ENCODE results near the gene RAPGEF1.

GRCh38 chr9:131737426-131737825 is 2.5 kb downstream of the RAPGEF1 start:
- TF ChIP-seq POLR2A (IDR thresholded peaks at IDR 0.05) (no peak), EP300 (IDR thresholded peaks at IDR 0.05) (no peak), CTCF (IDR thresholded peaks at IDR 0.05) (no peak)

Measured in sigmoid colon (tissue), 4 donors.